GM21447 (cell line): ENCODE measurements around the gene OPRM1.

Experiments used
- ATAC-seq: cut with Tn5 transposase; IDR thresholded peaks from one replicate; pipeline ENCODE4 v1.9.1; 2021; ENCODE audit not compliant: unreplicated experiment

OPRM1 gene

GRCh38 chr6:154202339-154202738, 163.3 kb downstream of the OPRM1 start:
- ATAC-seq: no peak

DNA sequence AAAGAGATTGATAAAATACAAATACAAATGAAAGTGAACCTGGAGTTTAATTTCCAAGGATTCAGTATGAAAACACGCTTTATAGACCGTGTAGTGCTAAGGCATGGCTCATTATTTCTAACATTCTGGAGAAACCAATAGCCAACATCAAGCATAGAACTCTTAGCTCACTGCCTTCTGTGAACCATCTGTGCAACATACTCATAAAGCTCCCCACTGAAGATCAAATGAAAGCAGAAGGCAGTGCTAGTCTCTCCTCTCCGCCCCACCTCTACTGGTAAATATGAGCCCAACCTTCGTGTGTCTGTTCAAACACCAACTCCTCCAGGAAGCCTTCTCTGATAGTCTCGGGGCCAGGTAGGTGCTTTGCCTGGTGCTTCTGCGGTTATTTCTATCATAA, 163.9 kb downstream of the OPRM1 start:
- ATAC-seq: no peak

DNA sequence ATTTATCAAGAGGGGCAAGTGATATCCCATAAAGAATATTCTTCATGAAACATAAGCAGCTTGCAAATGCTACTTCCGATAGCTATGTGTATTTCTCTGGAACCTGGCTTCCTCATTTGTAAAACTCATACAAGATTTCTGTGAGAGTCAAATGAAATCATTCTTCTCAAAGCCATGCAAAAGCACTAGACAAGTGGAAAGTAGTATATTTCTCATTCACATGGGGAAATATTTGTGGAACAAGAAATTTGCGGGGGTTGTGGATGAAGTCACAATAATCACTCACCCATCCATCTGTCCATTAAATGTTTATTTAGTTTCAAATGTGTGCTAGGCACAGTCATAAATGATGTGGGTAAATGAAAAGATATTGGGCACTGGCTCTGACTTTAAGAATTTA, 167.1 kb downstream of the OPRM1 start:
- ATAC-seq: no peak

GRCh38 chr6:154206996-154207395, 168.0 kb downstream of the OPRM1 start:
- no peak for ATAC-seq

- ATAC-seq: no peak
Observed at GRCh38 chr6:154209555-154209954, 170.5 kb downstream of the OPRM1 start.

DNA sequence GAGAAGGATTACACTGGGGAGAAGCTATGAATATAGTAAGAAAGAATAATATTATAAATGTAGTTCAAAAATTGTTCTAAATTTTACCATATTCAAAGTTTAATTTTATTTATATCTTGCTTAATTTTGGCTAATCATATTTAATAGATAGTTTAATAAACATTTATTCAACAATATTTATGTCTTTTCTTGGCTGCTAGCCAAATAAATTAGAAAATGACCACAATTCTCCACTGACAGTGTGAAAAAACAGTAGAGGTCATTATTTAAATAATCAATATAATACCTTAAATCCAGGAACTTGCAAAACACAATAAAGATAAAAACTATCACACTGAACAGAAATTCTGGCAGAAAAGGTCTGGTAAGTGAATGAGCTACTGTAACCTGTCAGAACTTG, 171.6 kb downstream of the OPRM1 start:
- no peak for ATAC-seq

GRCh38 chr6:154213782-154214181, 174.7 kb downstream of the OPRM1 start:
- no peak for ATAC-seq

DNA sequence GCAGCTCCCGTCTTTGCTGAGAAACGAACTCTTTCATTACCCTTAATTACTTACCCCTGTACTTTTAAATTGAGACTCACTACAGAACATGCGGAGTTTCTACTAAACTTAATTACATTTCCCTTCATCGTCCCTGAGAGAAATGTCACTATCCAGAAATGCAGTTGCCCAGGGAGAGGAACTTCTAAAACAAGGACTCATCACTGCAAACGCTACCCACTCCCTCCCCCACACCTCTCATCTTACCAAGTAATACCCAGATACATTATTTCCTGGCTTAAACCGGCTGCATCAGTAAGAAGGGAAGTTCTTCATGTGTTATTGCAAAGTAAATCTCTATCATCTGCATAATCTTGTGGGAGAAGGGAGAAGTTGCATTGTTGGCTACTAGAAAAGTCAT, 179.3 kb downstream of the OPRM1 start:
- no peak for ATAC-seq

GRCh38 chr6:154218787-154219186, 179.7 kb downstream of the OPRM1 start:
- ATAC-seq: no peak

GRCh38 chr6:154219250-154219649, 180.2 kb downstream of the OPRM1 start:
- ATAC-seq: no peak

DNA sequence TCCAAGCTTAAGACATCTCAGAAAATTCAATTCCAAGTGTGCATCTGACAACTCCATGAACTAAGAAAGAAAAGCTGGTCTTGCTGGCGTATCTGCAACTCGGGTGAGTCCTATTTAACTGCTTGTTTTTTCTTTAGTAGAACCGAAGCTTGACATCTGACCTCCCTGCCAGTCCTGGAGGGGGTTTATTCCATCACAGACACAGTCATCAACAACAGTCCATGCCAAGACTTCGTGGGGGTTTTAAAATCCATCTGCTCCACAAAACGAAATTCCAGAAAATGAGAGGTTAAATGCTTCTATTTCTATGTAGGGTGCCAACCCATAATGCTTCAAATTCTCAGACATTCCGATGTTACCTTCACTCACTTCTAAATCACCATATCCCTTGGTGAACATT, 183.7 kb downstream of the OPRM1 start:
- ATAC-seq: no peak

DNA sequence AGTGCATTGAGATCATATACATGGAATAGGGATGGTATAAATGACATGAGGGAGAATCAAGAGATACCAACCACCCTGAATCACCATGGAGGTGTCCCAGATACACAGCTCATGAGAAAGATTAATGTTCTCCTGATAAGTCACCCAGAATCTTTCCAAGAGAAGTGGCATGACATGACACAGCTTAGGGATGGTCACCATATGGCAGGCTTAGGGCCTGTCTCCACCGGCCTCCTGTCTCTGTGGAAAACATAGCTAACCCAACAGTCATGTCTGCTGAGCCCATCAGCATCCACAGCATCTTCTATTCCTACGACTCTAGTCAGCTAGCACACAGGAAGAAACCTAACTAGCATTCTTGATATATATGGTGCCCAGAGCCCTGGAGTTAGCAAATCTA, 184.3 kb downstream of the OPRM1 start:
- no peak for ATAC-seq

DNA sequence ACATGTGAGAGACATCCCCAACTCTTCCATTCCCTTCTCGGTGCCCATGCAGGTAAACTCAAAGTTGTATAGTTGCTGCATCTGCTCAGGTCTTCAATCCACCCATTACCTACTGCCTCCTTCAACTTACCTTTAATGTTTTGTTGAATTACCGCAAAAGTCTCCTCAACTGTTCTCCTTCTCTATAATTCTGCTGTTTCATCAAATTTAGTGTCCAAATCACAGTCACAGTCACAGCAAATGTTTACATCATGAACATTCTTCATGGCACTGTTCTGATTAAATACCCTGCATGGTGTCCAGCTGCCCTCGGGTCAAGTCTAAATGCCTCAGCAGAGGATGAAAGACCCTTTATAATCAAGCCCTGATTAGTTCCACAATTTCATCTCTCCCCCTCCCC, 187.4 kb downstream of the OPRM1 start:
- ATAC-seq: no peak

- no peak for ATAC-seq
Observed at GRCh38 chr6:154227862-154228520, 189.0 kb downstream of the OPRM1 start.

DNA sequence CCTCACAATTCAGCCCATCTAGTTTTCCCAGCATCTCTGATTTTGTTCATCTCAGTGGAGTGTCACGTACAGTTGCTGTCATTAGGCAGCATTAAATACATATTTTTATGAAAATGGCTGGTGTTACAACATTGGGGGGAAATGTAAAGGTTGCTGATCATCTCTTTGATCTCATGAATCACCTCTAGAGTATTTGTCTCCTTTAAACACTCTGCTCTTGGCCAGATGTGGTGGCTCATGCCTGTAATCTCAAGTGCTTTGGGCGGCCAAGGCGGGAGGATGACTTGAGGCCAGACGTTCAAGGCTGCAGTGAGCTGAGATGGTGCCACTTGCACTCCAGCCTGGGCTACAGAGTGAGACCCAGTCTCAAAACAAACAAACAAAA, 189.5 kb downstream of the OPRM1 start:
- ATAC-seq: no peak

GRCh38 chr6:154229786-154230185, 190.7 kb downstream of the OPRM1 start:
- peak; percentile 52 for ATAC-seq

DNA sequence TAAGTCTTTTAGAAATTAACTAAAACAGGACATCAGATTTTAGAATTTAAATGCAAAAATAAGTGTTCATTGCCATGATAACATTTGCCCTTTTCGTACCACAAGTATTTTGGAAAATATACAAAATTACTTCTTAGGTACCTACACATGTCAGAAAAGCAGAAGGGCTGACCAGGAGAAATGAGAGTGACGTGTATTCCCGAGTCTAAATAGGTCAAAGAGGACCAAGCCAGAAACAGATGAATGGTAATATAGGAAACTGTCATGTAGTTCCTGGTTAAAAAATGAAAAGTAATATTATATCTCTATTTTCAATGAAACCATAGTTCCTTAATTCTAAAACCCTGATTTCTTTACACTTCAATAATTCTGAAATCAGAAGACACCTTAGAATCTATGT, 191.4 kb downstream of the OPRM1 start:
- ATAC-seq: no peak

DNA sequence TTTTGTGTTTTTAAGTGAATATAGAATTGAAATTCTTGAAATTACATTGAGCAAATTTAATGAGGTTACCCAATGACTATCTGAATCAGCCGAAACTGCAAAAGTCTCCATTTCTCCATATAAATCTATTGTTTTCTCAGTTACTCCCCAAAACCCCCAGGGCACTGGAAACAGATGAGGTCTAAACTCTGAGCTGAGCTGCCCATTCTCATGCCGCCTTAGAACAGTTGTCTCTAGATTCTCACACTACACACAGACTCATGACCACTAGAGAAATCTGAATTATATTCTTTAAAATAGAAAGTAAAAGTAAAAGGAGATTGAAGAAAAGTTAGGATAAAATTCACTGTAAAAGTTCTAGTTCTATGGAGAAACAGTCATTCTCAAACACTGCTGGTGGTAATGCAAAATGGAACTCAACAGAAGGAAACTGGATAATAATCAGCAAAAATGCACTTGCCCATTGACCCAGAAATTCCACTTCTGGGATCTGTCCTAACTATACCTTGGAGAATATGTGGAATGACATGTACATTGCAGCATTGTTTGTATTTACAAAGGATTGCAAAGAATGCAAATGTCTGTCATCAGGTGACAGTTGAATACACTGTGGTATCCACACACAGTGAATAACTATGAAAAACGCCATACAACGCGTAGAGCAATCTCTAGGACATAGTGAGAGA, 192.0 kb downstream of the OPRM1 start:
- no peak for ATAC-seq

DNA sequence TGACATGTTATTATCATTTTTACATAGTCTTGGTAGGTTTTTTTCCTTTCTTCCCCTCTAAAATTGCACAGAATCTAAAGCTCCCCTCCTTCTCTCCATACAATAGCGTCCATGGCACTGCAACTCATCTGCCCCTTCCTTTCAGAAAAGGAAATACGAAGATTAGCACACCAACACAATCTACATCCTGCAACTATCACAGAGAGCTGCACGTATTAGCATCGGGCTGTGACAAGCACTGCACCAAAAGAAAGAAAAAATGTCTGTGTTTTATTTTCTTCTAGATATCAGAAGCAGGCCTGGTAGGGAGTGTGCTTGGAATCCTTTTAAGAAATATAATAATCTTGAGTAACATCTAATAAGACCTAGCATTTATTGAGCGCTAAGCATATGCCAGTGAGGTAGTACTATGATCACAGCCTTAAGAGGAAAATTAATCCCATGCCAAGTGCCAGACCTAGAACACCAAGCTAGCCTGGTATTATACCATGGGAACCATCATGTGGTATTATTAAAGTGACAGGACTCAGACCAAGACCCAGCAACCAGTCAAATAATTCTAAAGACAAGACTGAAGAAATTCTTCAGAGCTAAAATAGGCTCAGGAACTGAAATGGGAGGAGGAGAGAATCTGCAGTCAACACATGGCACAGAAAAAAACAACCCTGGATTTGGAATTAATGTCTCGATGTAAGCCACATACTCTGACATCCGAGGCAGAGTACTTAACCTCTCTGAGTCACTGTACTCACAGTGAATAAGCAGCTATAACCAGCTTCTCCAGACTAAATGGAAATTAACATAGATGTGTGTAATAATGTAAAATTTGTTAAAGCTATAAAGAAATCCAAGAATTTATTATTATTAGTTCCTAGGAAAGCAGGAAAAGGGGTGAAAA, 193.2 kb downstream of the OPRM1 start:
- ATAC-seq: no peak

GRCh38 chr6:154233383-154233782, 194.3 kb downstream of the OPRM1 start:
- no peak for ATAC-seq

DNA sequence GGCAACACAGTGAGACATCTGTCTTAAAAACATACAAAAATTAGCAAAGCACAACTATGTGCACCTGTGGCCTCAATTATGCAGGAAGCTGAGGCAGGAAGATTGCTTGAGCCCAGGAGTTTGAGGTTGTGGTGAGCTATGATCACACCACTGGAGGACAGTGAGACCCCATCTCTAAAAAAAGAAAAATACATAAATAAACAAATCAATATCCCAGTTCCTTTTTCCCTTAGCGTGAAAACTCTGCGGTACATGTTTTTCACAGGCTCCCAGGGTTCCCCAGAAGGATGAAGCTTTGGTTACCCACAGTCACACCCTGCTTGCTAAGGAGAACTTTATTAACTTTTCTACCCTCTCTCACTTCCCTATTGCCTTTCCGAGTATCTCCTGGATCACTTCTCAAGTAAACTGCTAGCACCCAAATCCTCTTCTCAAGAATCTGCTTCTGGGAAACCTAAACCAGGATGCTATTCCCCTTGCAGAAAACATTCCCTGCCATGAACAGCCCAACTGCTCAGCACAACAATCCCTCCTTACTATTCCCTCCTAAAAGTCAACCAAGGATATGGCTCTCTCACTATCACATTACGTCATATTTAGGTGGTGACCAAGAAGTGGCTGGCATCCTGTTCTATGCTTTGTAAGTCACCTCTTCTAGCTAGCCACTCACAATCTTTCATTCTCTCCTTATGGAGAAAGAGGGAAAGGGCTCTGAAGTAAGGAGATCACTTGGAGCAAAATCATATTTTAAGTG, 195.2 kb downstream of the OPRM1 start:
- ATAC-seq: peak; percentile 72
